ENCODE measurements around the gene ANO8. TPM values are rescaled to one million over a fixed set of nuclear protein-coding genes. Genes with fewer than 3 reads are reported as not detected.

The ANO8 gene
- total and polyA plus RNA-seq, 2 of the 13 experiments (the other 11 are each of a cell fraction or from before 2014, with no cell fraction given): 1.8 to 3.5 TPM

DNA sequence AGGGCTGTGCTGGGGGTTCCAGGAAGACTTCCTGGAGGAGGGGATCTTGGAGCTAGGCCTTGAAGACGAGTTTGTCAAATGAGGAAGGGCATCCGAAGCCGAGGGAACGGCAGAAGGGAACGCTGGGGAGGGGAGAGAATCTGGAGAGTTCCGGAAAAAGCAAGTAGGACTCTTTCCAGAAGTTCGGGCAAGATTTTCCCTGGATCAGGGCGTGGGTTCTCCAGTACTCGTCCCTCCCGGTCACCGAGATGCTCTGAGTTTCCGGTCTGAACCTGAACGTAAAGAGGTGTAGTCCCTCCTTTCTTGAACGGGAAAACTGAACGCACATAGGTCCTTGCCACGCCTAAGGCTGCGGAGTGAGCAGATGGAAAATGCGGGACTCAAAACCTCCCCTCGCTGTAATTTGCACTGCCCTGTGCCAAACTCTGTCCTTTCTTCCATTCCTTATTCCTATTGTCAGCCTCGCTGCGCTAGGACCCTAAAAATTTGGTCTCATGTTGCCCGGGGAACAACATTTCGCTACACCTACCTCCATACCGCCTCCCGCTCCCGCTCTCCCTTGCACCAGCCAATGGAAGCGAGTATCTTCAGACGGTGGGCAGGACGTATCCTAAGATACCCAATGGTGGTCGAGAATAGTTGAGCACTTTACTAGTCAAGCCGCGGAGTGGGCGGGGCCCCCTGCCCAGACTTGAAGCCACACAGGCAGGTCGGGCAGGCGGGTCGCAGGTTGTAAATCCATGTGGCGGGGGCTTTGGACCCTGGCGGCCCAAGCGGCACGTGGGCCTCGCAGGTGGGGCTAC, 2.4 kb upstream of the ANO8 start, which contains the start of gene GTPBP3 (continued):
- TF ChIP-seq, protein P1, sequence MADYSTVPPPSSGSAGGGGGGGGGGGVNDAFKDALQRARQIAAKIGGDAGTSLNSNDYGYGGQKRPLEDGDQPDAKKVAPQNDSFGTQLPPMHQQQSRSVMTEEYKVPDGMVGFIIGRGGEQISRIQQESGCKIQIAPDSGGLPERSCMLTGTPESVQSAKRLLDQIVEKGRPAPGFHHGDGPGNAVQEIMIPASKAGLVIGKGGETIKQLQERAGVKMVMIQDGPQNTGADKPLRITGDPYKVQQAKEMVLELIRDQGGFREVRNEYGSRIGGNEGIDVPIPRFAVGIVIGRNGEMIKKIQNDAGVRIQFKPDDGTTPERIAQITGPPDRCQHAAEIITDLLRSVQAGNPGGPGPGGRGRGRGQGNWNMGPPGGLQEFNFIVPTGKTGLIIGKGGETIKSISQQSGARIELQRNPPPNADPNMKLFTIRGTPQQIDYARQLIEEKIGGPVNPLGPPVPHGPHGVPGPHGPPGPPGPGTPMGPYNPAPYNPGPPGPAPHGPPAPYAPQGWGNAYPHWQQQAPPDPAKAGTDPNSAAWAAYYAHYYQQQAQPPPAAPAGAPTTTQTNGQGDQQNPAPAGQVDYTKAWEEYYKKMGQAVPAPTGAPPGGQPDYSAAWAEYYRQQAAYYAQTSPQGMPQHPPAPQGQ (CRISPR knock-in tag; IDR thresholded peaks at IDR 0.05; ENCODE audit: borderline replicate concordance): no peak
- TF ChIP-seq, protein P2, sequence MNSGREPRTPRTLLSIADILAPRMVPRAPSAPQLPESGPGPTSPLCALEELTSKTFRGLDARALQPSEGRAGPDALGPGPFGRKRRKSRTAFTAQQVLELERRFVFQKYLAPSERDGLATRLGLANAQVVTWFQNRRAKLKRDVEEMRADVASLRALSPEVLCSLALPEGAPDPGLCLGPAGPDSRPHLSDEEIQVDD (CRISPR knock-in tag; IDR thresholded peaks at IDR 0.05; ENCODE audit: borderline replicate concordance): no peak
- TF ChIP-seq ZNF460 (CRISPR knock-in tag; IDR thresholded peaks at IDR 0.05; ENCODE audit: borderline replicate concordance) (no peak; the same call in 1 of the 2 replicates), FOXK2 (IDR thresholded peaks at IDR 0.05) (peak; percentile 44; the same call in 1 of the 2 replicates), CBX1 (IDR thresholded peaks at IDR 0.05; ENCODE audit: low read depth) (peak; percentile 83), SALL1 (CRISPR knock-in tag; IDR thresholded peaks at IDR 0.05) (peak; percentile 51), MED1 (CRISPR knock-in tag; IDR thresholded peaks at IDR 0.05) (peak; percentile 6), ZFP36L2 (CRISPR knock-in tag; IDR thresholded peaks at IDR 0.05) (no peak), ZNF737 (CRISPR knock-in tag; IDR thresholded peaks at IDR 0.05; ENCODE audit: borderline replicate concordance) (no peak), ZMYM2 (CRISPR knock-in tag; IDR thresholded peaks at IDR 0.05) (no peak), ZBTB7B (CRISPR knock-in tag; IDR thresholded peaks at IDR 0.05) (no peak; the same call in 1 of the 2 replicates), ZNF563 (CRISPR knock-in tag; IDR thresholded peaks at IDR 0.05) (no peak; the same call in 1 of the 2 replicates), ZSCAN25 (CRISPR knock-in tag; IDR thresholded peaks at IDR 0.05) (no peak; the same call in 1 of the 2 replicates), NFYB (CRISPR knock-in tag; IDR thresholded peaks at IDR 0.05) (peak; percentile 94), U2AF1 (optimal IDR thresholded peaks at IDR 0.05; ENCODE audit: low read depth, low read length) (peak; percentile 89), ZNF713 (CRISPR knock-in tag; IDR thresholded peaks at IDR 0.05) (no peak), TCF7 (IDR thresholded peaks at IDR 0.05; ENCODE audit: low read depth) (no peak)
- TF ChIP-seq, protein P3, sequence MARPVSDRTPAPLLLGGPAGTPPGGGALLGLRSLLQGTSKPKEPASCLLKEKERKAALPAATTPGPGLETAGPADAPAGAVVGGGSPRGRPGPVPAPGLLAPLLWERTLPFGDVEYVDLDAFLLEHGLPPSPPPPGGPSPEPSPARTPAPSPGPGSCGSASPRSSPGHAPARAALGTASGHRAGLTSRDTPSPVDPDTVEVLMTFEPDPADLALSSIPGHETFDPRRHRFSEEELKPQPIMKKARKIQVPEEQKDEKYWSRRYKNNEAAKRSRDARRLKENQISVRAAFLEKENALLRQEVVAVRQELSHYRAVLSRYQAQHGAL (CRISPR knock-in tag; IDR thresholded peaks at IDR 0.05; ENCODE audit: not compliant biosample characterization): no peak
- TF ChIP-seq, protein P4, sequence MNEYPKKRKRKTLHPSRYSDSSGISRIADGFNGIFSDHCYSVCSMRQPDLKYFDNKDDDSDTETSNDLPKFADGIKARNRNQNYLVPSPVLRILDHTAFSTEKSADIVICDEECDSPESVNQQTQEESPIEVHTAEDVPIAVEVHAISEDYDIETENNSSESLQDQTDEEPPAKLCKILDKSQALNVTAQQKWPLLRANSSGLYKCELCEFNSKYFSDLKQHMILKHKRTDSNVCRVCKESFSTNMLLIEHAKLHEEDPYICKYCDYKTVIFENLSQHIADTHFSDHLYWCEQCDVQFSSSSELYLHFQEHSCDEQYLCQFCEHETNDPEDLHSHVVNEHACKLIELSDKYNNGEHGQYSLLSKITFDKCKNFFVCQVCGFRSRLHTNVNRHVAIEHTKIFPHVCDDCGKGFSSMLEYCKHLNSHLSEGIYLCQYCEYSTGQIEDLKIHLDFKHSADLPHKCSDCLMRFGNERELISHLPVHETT (CRISPR knock-in tag; conservative IDR thresholded peaks at IDR 0.05): peak; percentile 43; the same call in 1 of the 2 replicates
- TF ChIP-seq, protein P5, sequence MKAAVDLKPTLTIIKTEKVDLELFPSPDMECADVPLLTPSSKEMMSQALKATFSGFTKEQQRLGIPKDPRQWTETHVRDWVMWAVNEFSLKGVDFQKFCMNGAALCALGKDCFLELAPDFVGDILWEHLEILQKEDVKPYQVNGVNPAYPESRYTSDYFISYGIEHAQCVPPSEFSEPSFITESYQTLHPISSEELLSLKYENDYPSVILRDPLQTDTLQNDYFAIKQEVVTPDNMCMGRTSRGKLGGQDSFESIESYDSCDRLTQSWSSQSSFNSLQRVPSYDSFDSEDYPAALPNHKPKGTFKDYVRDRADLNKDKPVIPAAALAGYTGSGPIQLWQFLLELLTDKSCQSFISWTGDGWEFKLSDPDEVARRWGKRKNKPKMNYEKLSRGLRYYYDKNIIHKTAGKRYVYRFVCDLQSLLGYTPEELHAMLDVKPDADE (CRISPR knock-in tag; IDR thresholded peaks at IDR 0.05): no peak
- TF ChIP-seq, protein P6, sequence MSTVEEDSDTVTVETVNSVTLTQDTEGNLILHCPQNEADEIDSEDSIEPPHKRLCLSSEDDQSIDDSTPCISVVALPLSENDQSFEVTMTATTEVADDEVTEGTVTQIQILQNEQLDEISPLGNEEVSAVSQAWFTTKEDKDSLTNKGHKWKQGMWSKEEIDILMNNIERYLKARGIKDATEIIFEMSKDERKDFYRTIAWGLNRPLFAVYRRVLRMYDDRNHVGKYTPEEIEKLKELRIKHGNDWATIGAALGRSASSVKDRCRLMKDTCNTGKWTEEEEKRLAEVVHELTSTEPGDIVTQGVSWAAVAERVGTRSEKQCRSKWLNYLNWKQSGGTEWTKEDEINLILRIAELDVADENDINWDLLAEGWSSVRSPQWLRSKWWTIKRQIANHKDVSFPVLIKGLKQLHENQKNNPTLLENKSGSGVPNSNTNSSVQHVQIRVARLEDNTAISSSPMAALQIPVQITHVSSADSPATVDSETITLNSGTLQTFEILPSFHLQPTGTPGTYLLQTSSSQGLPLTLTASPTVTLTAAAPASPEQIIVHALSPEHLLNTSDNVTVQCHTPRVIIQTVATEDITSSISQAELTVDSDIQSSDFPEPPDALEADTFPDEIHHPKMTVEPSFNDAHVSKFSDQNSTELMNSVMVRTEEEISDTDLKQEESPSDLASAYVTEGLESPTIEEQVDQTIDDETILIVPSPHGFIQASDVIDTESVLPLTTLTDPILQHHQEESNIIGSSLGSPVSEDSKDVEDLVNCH (CRISPR knock-in tag; IDR thresholded peaks at IDR 0.05): no peak
